Panc1 (cell line): ENCODE results near the gene COL13A1. TPM values are rescaled to one million over a fixed set of nuclear protein-coding genes. Genes with fewer than 3 reads are reported as not detected.
A peak's percentile ranks its signal among the peaks of the same experiment; 100 is the strongest.

Source experiments
- ATAC-seq: fragments of 200-7000 bp; cut with Tn5 transposase; 2 replicates; pipeline ENCODE4 v1.9.1; 2020; ENCODE audit warnings: mild to moderate bottlenecking, moderate library complexity
- BruUV-seq: library from RNA; stranded (reverse); fragments of 400-500 nt; replicated peaks from 2 replicates; lab custom pipeline; 2021; lab: Mats Ljungman, UMichigan
- CTCF ChIA-PET: fragments of 300-600 bp; sonication (Branson Sonifier 250); formaldehyde crosslinking; loops from one replicate; lab custom pipeline; 2022; ENCODE audit warnings: antibody characterized with exemption; lab: Charles Lee
- POLR2A ChIA-PET: fragments of 300-600 bp; sonication (Branson Sonifier 250); formaldehyde crosslinking; loops from one replicate; lab custom pipeline; 2022; ENCODE audit warnings: antibody characterized with exemption; lab: Charles Lee
- DNase-seq: peaks from one replicate; pipeline ENCODE4 v3.0.0-alpha.2; 2010; ENCODE audit warnings: low read depth, low spot score
- H3K27ac ChIP-seq: 2 replicates; pipeline ENCODE4 v1.5.1; 2011; ENCODE audit warnings: mild to moderate bottlenecking, low read length, inconsistent platforms
- H3K27me3 ChIP-seq: fragments of 200-500 bp; sonication (Bioruptor generic); 2 replicates; pipeline ENCODE4 v1.6.0; 2014; ENCODE audit warnings: low read length, inconsistent platforms; ENCODE audit not compliant: control insufficient read depth, insufficient read depth
- H3K36me3 ChIP-seq: fragments of 200-500 bp; sonication (Bioruptor generic); 2 replicates; pipeline ENCODE4 v1.5.1; 2014; ENCODE audit warnings: inconsistent platforms, mild to moderate bottlenecking, low read length, moderate library complexity; ENCODE audit not compliant: control insufficient read depth, insufficient read depth
- H3K4me1 ChIP-seq: 2 replicates; pipeline ENCODE4 v1.5.1; 2011; ENCODE audit warnings: inconsistent platforms, mild to moderate bottlenecking, low read length, moderate library complexity; ENCODE audit not compliant: control insufficient read depth, insufficient read depth
- H3K4me3 ChIP-seq, 2 experiments: 2 replicates each; pipeline ENCODE4 v1.5.1; 2011 to 2012; ENCODE audit warnings: low read depth in 2 of 2, low read length in 2 of 2, mild to moderate bottlenecking in 2 of 2, inconsistent platforms in 1 of 2, moderate library complexity in 1 of 2
- H3K9me3 ChIP-seq: fragments of 200-500 bp; sonication (Bioruptor generic); 2 replicates; pipeline ENCODE4 v1.5.1; 2014; ENCODE audit warnings: low read depth, mild to moderate bottlenecking, inconsistent platforms, low read length, moderate library complexity; ENCODE audit not compliant: control insufficient read depth, insufficient read depth
- POLR2AphosphoS5 ChIP-seq: IDR thresholded peaks from 2 replicates; pipeline ENCODE4 v1.6.1; 2012; ENCODE audit warnings: mild to moderate bottlenecking, low read depth, low read length, moderate library complexity
- REST ChIP-seq, 2 experiments: IDR thresholded peaks; 2 replicates each; pipeline ENCODE4 v1.6.1; 2011 to 2012; ENCODE audit warnings: low read depth in 2 of 2, control low read depth in 1 of 2, low read length in 1 of 2, mild to moderate bottlenecking in 1 of 2, moderate library complexity in 1 of 2; ENCODE audit not compliant: insufficient read depth in 1 of 2
- SIN3A ChIP-seq: IDR thresholded peaks from 2 replicates; pipeline ENCODE4 v1.6.1; 2012; ENCODE audit warnings: low read depth, mild to moderate bottlenecking, low read length, moderate library complexity, borderline replicate concordance; ENCODE audit not compliant: insufficient read depth
- TCF7L2 ChIP-seq: IDR thresholded peaks from 2 replicates; pipeline ENCODE4 v1.6.1; 2011; ENCODE audit warnings: mild to moderate bottlenecking, low read depth, low read length, inconsistent platforms
- in situ Hi-C: cut with HindIII; loops from 2 replicates; pipeline ENCODE4 v1.10.0; 2016; ENCODE audit warnings: low sequenced_read_pairs, low pct_unique_long_range_greater_than_20kb
- intact Hi-C: fragments of 100-400 bp; cut with micrococcal nuclease; formaldehyde crosslinking; loops from one replicate; pipeline ENCODE4 v1.10.0; 2022; ENCODE audit not compliant: unreplicated experiment
- total RNA-seq: library from RNA; stranded (reverse); gene quantifications from one replicate; pipeline ENCODE4 v1.2.1, GENCODE V29; 2021; ENCODE audit not compliant: unreplicated experiment
- TF ChIP-seq, protein P1 (sequence below): fragments of 450-650 bp; IDR thresholded peaks from 2 replicates; pipeline ENCODE4 v1.5.1; 2017; ENCODE audit warnings: mild to moderate bottlenecking

Gene COL13A1
- total RNA-seq, 1 experiment from 2014 or later = 1.0 TPM

DNA sequence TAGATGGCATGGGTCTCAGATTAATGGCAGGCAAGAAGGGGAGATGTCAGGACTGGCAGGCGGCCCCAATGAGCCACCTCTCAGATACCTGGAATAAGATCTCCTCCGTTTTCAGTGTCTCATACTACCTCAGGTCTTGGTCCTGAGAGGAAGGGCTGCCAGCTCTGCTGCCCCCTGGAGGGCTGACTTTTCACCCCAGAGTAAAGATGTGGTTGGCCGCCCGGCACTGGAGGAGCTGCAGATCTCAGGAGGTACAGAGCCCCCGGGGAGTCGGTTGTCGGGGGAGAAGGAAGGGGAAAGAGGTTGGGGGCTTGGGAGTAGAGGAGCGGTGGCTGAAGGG lies 642 bp upstream of the COL13A1 start:
- Histone ChIP-seq H3K36me3 (peaks cover 3% of the 10 kb centered on the region; the same call in 1 of the 2 replicates), H3K4me1 (peaks cover 9% of the 10 kb centered on the region), H3K27ac (no peak overlapping the region), H3K9me3 (peaks cover 2% of the 10 kb centered on the region; the same call in 1 of the 2 replicates), H3K4me3 (peak overlapping the region; percentile 43 to 82; a peak in 3 of 4 replicates), H3K27me3 (peaks cover 7% of the 10 kb centered on the region)
- DNase-seq = no peak
- in situ Hi-C loops (no loop called here), intact Hi-C loops (loop anchor here (2.0 to 5.0 kb wide), 3 partner anchors 58 to 156 kb away; no protein-coding TSS in a partner anchor)
- TF ChIP-seq, protein P1, sequence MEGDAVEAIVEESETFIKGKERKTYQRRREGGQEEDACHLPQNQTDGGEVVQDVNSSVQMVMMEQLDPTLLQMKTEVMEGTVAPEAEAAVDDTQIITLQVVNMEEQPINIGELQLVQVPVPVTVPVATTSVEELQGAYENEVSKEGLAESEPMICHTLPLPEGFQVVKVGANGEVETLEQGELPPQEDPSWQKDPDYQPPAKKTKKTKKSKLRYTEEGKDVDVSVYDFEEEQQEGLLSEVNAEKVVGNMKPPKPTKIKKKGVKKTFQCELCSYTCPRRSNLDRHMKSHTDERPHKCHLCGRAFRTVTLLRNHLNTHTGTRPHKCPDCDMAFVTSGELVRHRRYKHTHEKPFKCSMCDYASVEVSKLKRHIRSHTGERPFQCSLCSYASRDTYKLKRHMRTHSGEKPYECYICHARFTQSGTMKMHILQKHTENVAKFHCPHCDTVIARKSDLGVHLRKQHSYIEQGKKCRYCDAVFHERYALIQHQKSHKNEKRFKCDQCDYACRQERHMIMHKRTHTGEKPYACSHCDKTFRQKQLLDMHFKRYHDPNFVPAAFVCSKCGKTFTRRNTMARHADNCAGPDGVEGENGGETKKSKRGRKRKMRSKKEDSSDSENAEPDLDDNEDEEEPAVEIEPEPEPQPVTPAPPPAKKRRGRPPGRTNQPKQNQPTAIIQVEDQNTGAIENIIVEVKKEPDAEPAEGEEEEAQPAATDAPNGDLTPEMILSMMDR = peak; percentile 88
- TF ChIP-seq REST (IDR thresholded peaks at IDR 0.05; ENCODE audit: insufficient read depth in 1 of 2, low read depth in 2 of 2, low read length in 1 of 2) = no peak
- no peak for TF ChIP-seq TCF7L2
- TF ChIP-seq POLR2AphosphoS5 = no peak
- TF ChIP-seq SIN3A = no peak
- ChIA-PET CTCF (interaction anchor here (0.5 to 1.1 kb wide), 11 partner anchors 9 to 159 kb away, joined by 3 to 12 read pairs (median 3); no protein-coding TSS in a partner anchor), POLR2A (no interaction called here)
- BruUV-seq = no TSS peak
- ATAC-seq = peak; percentile 82

DNA sequence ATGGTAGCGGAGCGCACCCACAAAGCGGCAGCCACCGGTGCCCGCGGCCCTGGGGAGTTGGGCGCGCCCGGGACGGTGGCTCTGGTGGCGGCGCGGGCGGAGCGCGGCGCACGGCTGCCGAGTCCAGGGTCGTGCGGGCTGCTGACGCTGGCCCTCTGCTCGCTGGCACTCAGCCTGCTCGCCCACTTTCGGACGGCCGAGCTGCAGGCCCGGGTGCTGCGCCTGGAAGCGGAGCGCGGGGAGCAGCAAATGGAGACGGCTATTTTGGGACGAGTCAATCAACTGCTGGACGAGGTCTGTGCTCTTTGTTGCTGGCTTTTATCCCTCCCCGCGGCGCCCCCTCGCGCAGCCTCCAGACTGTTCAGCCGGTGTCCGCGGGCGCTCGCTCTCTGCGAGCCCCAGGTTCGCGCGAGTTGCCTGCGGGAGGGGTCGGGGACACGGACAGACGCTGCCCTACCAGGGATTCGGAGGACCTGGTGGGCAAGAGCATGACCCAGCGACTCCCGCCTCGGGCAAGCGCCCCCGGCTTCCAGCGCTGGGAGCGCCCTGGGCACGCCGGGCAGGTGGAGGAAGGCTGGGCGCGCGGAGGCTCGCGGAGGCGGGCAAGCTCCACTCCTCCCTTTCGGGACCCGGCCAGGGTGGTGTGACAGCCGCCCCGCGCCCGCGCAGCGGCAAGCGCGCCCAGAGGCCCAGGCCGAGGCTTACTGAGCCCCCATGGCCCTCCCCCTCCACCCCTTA lies 887 bp downstream of the COL13A1 start:
- Histone ChIP-seq H3K9me3 (no peaks in the 10 kb centered on the region), H3K27ac (no peak overlapping the region), H3K36me3 (peaks cover 3% of the 10 kb centered on the region; the same call in 1 of the 2 replicates), H3K27me3 (peaks cover 7% of the 10 kb centered on the region), H3K4me3 (peak overlapping the region; percentile 43 to 82), H3K4me1 (peaks cover 9% of the 10 kb centered on the region)
- BruUV-seq = no TSS peak
- intact Hi-C loops (loop anchor here (5.0 kb wide), 1 partner anchor 110 kb away; no protein-coding TSS in a partner anchor), in situ Hi-C loops (no loop called here)
- CTCF ChIA-PET = interaction anchor here (0.7 kb wide), 1 partner anchor 16 kb away, joined by 4 read pairs; no protein-coding TSS in a partner anchor
- no peak for TF ChIP-seq POLR2AphosphoS5
- TF ChIP-seq, protein P1 = no peak
- no peak for TF ChIP-seq TCF7L2
- no peak for TF ChIP-seq REST (IDR thresholded peaks at IDR 0.05; ENCODE audit: insufficient read depth in 1 of 2, low read depth in 2 of 2, low read length in 1 of 2)
- TF ChIP-seq SIN3A = no peak
- ATAC-seq (peak; percentile 40), DNase-seq (no peak)
- POLR2A ChIA-PET = no interaction called here
